Mesenchymal stem cell (in vitro differentiated cells and primary cell): ENCODE data around the gene TFDP1.

Experiments used
- DNase-seq: peaks from one replicate; pipeline ENCODE4 v3.0.0-alpha.2; 2013
- H2AFZ ChIP-seq: one replicate; pipeline ENCODE4 v1.6.1; 2013; ENCODE audit warnings: low read depth, mild to moderate bottlenecking, control low read depth, inconsistent platforms, low read length, moderate library complexity
- H2AK5ac ChIP-seq: 2 replicates; pipeline ENCODE4 v1.6.1; 2013; ENCODE audit warnings: low read length, moderate library complexity, mild to moderate bottlenecking, inconsistent platforms; ENCODE audit not compliant: severe bottlenecking
- H2BK120ac ChIP-seq: one replicate; pipeline ENCODE4 v1.6.1; 2013; ENCODE audit warnings: low read depth, mild to moderate bottlenecking, inconsistent platforms, low read length, moderate library complexity
- H2BK12ac ChIP-seq, 2 experiments: one replicate each; pipeline ENCODE4 v1.6.1; 2013; ENCODE audit warnings: inconsistent platforms in 2 of 2, low read length in 2 of 2, mild to moderate bottlenecking in 2 of 2, moderate library complexity in 2 of 2, control low read depth in 1 of 2
- H2BK15ac ChIP-seq: one replicate; pipeline ENCODE4 v1.6.1; 2013; ENCODE audit warnings: mild to moderate bottlenecking, low read depth, inconsistent platforms; ENCODE audit not compliant: poor library complexity, severe bottlenecking
- H2BK5ac ChIP-seq: 2 replicates; pipeline ENCODE4 v1.6.1; 2013; ENCODE audit warnings: low read depth, mild to moderate bottlenecking, low read length, control low read depth, inconsistent platforms; ENCODE audit not compliant: poor library complexity, severe bottlenecking
- H3K14ac ChIP-seq, 2 experiments: one replicate each; pipeline ENCODE4 v1.6.1; 2013; ENCODE audit warnings: inconsistent platforms in 2 of 2, low read length in 2 of 2, control low read depth in 1 of 2, mild to moderate bottlenecking in 1 of 2, moderate library complexity in 1 of 2
- H3K18ac ChIP-seq, 2 experiments: one replicate each; pipeline ENCODE4 v1.6.1; 2013; ENCODE audit warnings: inconsistent platforms in 2 of 2, low read length in 2 of 2, control low read depth in 1 of 2, low read depth in 1 of 2, mild to moderate bottlenecking in 1 of 2
- H3K23ac ChIP-seq, 2 experiments: one replicate each; pipeline ENCODE4 v1.6.1; 2013; ENCODE audit warnings: inconsistent platforms in 2 of 2, low read length in 2 of 2, mild to moderate bottlenecking in 2 of 2, moderate library complexity in 2 of 2, control low read depth in 1 of 2
- H3K27ac ChIP-seq: 2 replicates; pipeline ENCODE4 v1.5.1; 2013; ENCODE audit warnings: mild to moderate bottlenecking, moderate library complexity, low read length, control low read depth, inconsistent platforms; ENCODE audit not compliant: poor library complexity, severe bottlenecking
- H3K27me3 ChIP-seq, 2 experiments: 2 replicates each; pipeline versions ENCODE4 v1.6.1 to v1.7.0; 2013; ENCODE audit warnings: low read length in 2 of 2, mild to moderate bottlenecking in 2 of 2, moderate library complexity in 2 of 2, control low read depth in 1 of 2, inconsistent platforms in 1 of 2; ENCODE audit not compliant: control insufficient read depth in 1 of 2, insufficient read depth in 1 of 2
- H3K36me3 ChIP-seq, 2 experiments: 2 replicates each; pipeline versions ENCODE4 v1.6.1 to v1.7.0; 2013; ENCODE audit warnings: low read length in 2 of 2, control low read depth in 1 of 2, inconsistent platforms in 1 of 2, low read depth in 1 of 2, mild to moderate bottlenecking in 1 of 2; ENCODE audit not compliant: insufficient read depth in 2 of 2, control insufficient read depth in 1 of 2
- H3K4ac ChIP-seq, 2 experiments: one replicate each; pipeline ENCODE4 v1.6.1; 2013; ENCODE audit warnings: inconsistent platforms in 2 of 2, low read length in 2 of 2, mild to moderate bottlenecking in 2 of 2, moderate library complexity in 2 of 2, control low read depth in 1 of 2, low read depth in 1 of 2
- H3K4me1 ChIP-seq: 2 replicates; pipeline ENCODE4 v1.6.1; 2013; ENCODE audit warnings: low read depth, low read length, control low read depth; ENCODE audit not compliant: control insufficient read depth, insufficient read depth
- H3K4me2 ChIP-seq: 2 replicates; pipeline ENCODE4 v1.6.1; 2013; ENCODE audit warnings: low read length, mild to moderate bottlenecking, inconsistent platforms; ENCODE audit not compliant: poor library complexity, severe bottlenecking
- H3K4me3 ChIP-seq, 2 experiments: 2 replicates each; pipeline versions ENCODE4 v1.5.1 to v1.7.0; 2013; ENCODE audit warnings: low read length in 2 of 2, mild to moderate bottlenecking in 2 of 2, control low read depth in 1 of 2, low read depth in 1 of 2; ENCODE audit not compliant: insufficient read depth in 1 of 2
- H3K79me1 ChIP-seq: replicated peaks from 2 replicates; pipeline ENCODE4 v1.6.1; 2013; ENCODE audit warnings: mild to moderate bottlenecking, control low read depth, low read length, inconsistent platforms; ENCODE audit not compliant: poor library complexity, severe bottlenecking
- H3K9ac ChIP-seq: 2 replicates; pipeline ENCODE4 v1.7.0; 2013; ENCODE audit warnings: mild to moderate bottlenecking, low read length, moderate library complexity
- H3K9me3 ChIP-seq: 2 replicates; pipeline ENCODE4 v1.7.0; 2013; ENCODE audit warnings: mild to moderate bottlenecking, low read length; ENCODE audit not compliant: control insufficient read depth
- H4K8ac ChIP-seq: one replicate; pipeline ENCODE4 v1.6.1; 2013; ENCODE audit warnings: inconsistent platforms, mild to moderate bottlenecking, low read length, moderate library complexity
- H4K91ac ChIP-seq: one replicate; pipeline ENCODE4 v1.6.1; 2013; ENCODE audit warnings: mild to moderate bottlenecking, low read length, inconsistent platforms
- WGBS: methylation state at CpG from one replicate; pipeline ENCODE4 v1.1.7; 2013; ENCODE audit warnings: mixed read lengths; 5-methylcytosine and 5-hydroxymethylcytosine counted together

Gene TFDP1

DNA sequence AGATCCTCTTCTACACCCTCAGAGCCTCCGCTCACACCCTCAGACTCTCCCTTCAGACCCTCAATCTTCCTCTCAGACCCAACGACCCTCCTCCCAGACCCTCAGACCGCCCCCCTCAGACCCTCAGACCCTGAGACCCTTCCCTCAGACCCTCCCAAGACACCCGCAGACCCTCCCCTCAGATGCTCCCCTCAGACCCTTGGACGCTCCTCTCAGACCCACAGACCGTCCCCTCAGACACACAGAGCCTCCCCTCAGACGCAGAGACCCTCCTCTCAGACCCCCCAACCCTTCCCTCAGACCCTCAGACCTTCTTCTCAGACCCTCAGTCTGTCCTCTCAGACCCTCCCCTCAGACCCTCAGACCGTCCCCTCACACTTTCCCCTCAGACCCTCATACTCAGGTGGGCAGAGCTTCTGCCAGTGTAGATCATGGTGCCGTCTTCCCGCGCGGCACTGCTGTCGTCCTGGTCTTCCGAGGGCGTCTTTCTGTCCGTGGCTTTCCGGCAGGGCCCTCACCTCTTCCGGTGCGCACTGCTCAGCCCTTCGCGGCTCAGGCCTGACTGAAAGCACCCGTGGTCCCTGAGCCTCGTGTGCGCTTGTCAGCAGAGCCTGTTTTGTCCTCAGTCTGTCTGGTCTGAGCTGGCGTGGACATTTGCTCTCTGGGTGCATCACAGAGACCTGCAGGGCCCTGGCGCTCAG lies 18.9 kb upstream of the TFDP1 start:
- Histone ChIP-seq H3K9ac (no peak overlapping the region), H2BK120ac (no peak overlapping the region), H3K79me1 (no peaks in the 10 kb centered on the region), H3K23ac (no peak overlapping the region), H4K8ac (no peak overlapping the region), H3K9me3 (no peaks in the 10 kb centered on the region), H3K27me3 (peaks cover 26 to 31% of the 10 kb centered on the region in 2 experiments), H2AFZ (no peak overlapping the region), H3K4me3 (peak overlapping the region in 1 of 2 experiments; percentile 19), H3K14ac (no peak overlapping the region), H3K4ac (no peak overlapping the region), H3K36me3 (no peaks in the 10 kb centered on the region), H2AK5ac (no peak overlapping the region), H3K18ac (no peak overlapping the region), H3K4me1 (peaks cover 4% of the 10 kb centered on the region), H2BK15ac (no peak overlapping the region), H2BK5ac (no peak overlapping the region), H4K91ac (no peak overlapping the region), H3K27ac (no peak overlapping the region), H3K4me2 (no peak overlapping the region), H2BK12ac (no peak overlapping the region)
- no peak for DNase-seq
- WGBS, result 86% methylated on average over 26 of the region's 26 CpGs

DNA sequence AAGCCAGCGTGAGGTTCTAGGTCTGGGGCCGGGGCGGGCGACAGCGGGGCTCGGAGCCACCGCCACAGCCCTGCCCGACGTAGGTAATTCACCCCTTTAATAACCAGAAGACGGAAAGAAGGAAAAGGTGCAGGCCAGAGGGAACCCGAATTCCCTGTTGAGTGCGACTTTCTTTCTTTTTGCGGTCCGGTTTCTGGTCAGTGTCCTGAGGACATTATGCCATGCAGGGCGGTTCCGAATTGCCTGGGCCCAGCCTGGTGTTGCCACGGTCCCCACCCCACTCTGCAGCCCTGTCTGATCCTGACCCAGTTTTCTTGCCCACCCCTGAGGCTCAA lies 18.4 kb upstream of the TFDP1 start:
- no peak overlapping the region for H3K4me2 ChIP-seq
- no peak overlapping the region for H3K9ac ChIP-seq
- peaks cover 4% of the 10 kb centered on the region for H3K4me1 ChIP-seq
- no peak overlapping the region for H4K91ac ChIP-seq
- H3K79me1 ChIP-seq, result no peaks in the 10 kb centered on the region
- H3K4me3 ChIP-seq, result no peak overlapping the region
- H2BK5ac ChIP-seq, result no peak overlapping the region
- no peak overlapping the region for H2AFZ ChIP-seq
- H3K27me3 ChIP-seq, result peaks cover 26 to 29% of the 10 kb centered on the region in 2 experiments
- no peak overlapping the region for H2AK5ac ChIP-seq
- no peaks in the 10 kb centered on the region for H3K9me3 ChIP-seq
- H3K14ac ChIP-seq, result no peak overlapping the region
- H2BK120ac ChIP-seq, result no peak overlapping the region
- no peaks in the 10 kb centered on the region for H3K36me3 ChIP-seq
- no peak overlapping the region for H3K18ac ChIP-seq
- H2BK15ac ChIP-seq, result no peak overlapping the region
- H3K23ac ChIP-seq, result no peak overlapping the region
- 86% methylated on average over 17 of the region's 17 CpGs for WGBS
- no peak overlapping the region for H3K4ac ChIP-seq
- no peak overlapping the region for H2BK12ac ChIP-seq
- no peak for DNase-seq
- H3K27ac ChIP-seq, result no peak overlapping the region
- H4K8ac ChIP-seq, result no peak overlapping the region

DNA sequence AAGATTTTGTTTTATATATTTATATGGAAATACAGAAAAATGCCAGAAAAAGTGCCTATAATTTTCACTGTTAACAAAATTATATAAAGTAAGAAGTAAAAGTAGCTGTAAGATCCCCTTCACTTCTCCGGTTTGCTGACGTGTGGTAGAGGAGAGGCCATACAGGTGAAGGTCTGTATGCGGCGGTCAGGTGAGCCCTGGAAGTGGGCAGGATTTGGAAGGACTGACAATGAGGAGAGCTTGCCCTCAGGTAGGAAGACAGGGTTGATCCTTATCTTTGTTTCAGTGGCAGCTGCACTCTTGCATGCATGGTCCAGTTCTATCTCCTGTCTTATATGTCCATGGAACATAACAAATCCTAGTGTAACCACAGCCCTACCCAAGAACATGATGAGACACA lies 16.9 kb upstream of the TFDP1 start:
- Histone ChIP-seq H2BK5ac (no peak overlapping the region), H2BK15ac (no peak overlapping the region), H3K4me1 (no peaks in the 10 kb centered on the region), H3K36me3 (no peaks in the 10 kb centered on the region), H3K23ac (no peak overlapping the region), H3K27me3 (peaks cover 26 to 29% of the 10 kb centered on the region in 2 experiments), H3K4me2 (no peak overlapping the region), H3K9me3 (peaks cover 5% of the 10 kb centered on the region), H2BK120ac (no peak overlapping the region), H2AFZ (no peak overlapping the region), H3K4me3 (no peak overlapping the region), H3K4ac (no peak overlapping the region), H3K27ac (no peak overlapping the region), H3K18ac (no peak overlapping the region), H3K14ac (no peak overlapping the region), H4K91ac (no peak overlapping the region), H2AK5ac (no peak overlapping the region), H4K8ac (no peak overlapping the region), H3K9ac (no peak overlapping the region), H3K79me1 (no peaks in the 10 kb centered on the region), H2BK12ac (no peak overlapping the region)
- 99% methylated on average over 4 of the region's 4 CpGs for WGBS
- no peak for DNase-seq

DNA sequence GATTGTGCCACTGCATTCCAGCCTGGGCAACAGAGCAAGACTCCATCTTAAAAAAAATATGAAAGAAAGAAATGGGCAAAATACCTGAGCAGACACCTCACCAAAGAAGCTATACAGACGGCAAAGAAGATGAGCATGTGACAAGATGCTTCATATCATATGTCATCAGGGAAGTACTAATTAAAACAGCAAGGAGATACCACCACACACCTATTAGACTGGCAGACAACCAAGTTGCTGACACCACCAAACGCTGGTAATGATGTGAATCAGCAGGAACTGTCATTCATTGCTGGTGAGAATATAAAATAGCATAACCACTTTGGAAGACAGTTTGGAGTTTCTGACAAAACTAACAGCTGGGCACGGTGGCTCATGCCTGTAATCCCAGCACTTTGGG lies 11.5 kb upstream of the TFDP1 start:
- Histone ChIP-seq H3K27ac (no peak overlapping the region), H3K36me3 (no peaks in the 10 kb centered on the region), H2BK15ac (no peak overlapping the region), H3K4me1 (no peaks in the 10 kb centered on the region), H3K4me2 (no peak overlapping the region), H2BK120ac (no peak overlapping the region), H3K79me1 (no peaks in the 10 kb centered on the region), H2AK5ac (no peak overlapping the region), H3K23ac (no peak overlapping the region), H4K8ac (no peak overlapping the region), H3K18ac (no peak overlapping the region), H3K9me3 (peaks cover 25% of the 10 kb centered on the region), H4K91ac (no peak overlapping the region), H3K14ac (no peak overlapping the region), H3K4ac (no peak overlapping the region), H2BK5ac (no peak overlapping the region), H3K4me3 (no peak overlapping the region), H2AFZ (no peak overlapping the region), H2BK12ac (no peak overlapping the region), H3K9ac (no peak overlapping the region), H3K27me3 (peaks cover 0 to 4% of the 10 kb centered on the region in 2 experiments)
- DNase-seq, result no peak
- 89% methylated on average over 3 of the region's 3 CpGs for WGBS
